HEK293 (cell line): ENCODE data around the gene EME2.

Experiments used
- CTCF ChIP-seq: fragments of 450-650 bp; formaldehyde crosslinking; IDR thresholded peaks from 2 replicates; pipeline ENCODE4 v1.5.1; 2016; ENCODE audit warnings: missing biosample characterization, missing genetic modification characterization
- HOXC10 ChIP-seq: sonication (generic); formaldehyde crosslinking; IDR thresholded peaks from 2 replicates; pipeline ENCODE4 v1.8.1; 2023; ENCODE audit warnings: mild to moderate bottlenecking, missing genetic modification reagents
- INSM2 ChIP-seq: fragments of 450-650 bp; formaldehyde crosslinking; IDR thresholded peaks from 2 replicates; pipeline ENCODE4 v1.5.1; 2016; ENCODE audit warnings: missing biosample characterization, missing genetic modification characterization
- MYNN ChIP-seq: fragments of 450-650 bp; formaldehyde crosslinking; IDR thresholded peaks from 2 replicates; pipeline ENCODE4 v1.5.1; 2016; ENCODE audit warnings: missing biosample characterization, missing genetic modification characterization, borderline replicate concordance
- TRIM28 ChIP-seq: IDR thresholded peaks from 2 replicates; pipeline ENCODE4 v1.6.1; 2011; ENCODE audit warnings: low read length, control low read depth, borderline replicate concordance
- YY2 ChIP-seq: fragments of 450-650 bp; formaldehyde crosslinking; IDR thresholded peaks from 2 replicates; pipeline ENCODE4 v1.5.1; 2016; ENCODE audit warnings: missing biosample characterization, missing genetic modification characterization
- ZFP69B ChIP-seq: fragments of 450-650 bp; formaldehyde crosslinking; IDR thresholded peaks from 2 replicates; pipeline ENCODE4 v1.5.1; 2016; ENCODE audit warnings: missing biosample characterization, missing genetic modification characterization
- ZNF174 ChIP-seq: fragments of 450-650 bp; formaldehyde crosslinking; IDR thresholded peaks from 2 replicates; pipeline ENCODE4 v1.5.0; 2017; ENCODE audit warnings: missing biosample characterization, mild to moderate bottlenecking, missing genetic modification characterization
- ZNF175 ChIP-seq: fragments of 450-650 bp; formaldehyde crosslinking; IDR thresholded peaks from 2 replicates; pipeline ENCODE4 v1.5.1; 2016; ENCODE audit warnings: missing biosample characterization, missing genetic modification characterization
- ZNF248 ChIP-seq: fragments of 450-650 bp; formaldehyde crosslinking; IDR thresholded peaks from 2 replicates; pipeline ENCODE4 v1.5.1; 2017; ENCODE audit warnings: missing biosample characterization, missing genetic modification characterization
- ZNF510 ChIP-seq: fragments of 450-650 bp; formaldehyde crosslinking; IDR thresholded peaks from 2 replicates; pipeline ENCODE4 v1.5.1; 2018; ENCODE audit warnings: mild to moderate bottlenecking, missing genetic modification characterization, missing biosample characterization; ENCODE audit not compliant: insufficient replicate concordance
- ZNF513 ChIP-seq: fragments of 450-650 bp; IDR thresholded peaks from 2 replicates; pipeline ENCODE4 v1.5.1; 2018; ENCODE audit warnings: missing biosample characterization, missing genetic modification characterization
- ZNF639 ChIP-seq: fragments of 450-650 bp; formaldehyde crosslinking; IDR thresholded peaks from 2 replicates; pipeline ENCODE4 v1.5.1; 2016; ENCODE audit warnings: missing biosample characterization, missing genetic modification characterization

GRCh38 chr16:1767116-1767994 lies 5.3 kb upstream of the EME2 start:
- TF ChIP-seq CTCF (tag by site-specific recombination) (no peak), ZNF175 (tag by site-specific recombination) (no peak), ZNF510 (no peak), TRIM28 (no peak), ZNF248 (tag by site-specific recombination) (no peak), HOXC10 (CRISPR knock-in tag) (no peak), ZNF639 (no peak), ZFP69B (tag by site-specific recombination) (no peak), MYNN (tag by site-specific recombination) (no peak), ZNF513 (tag by site-specific recombination) (no peak), YY2 (no peak), INSM2 (tag by site-specific recombination) (no peak), ZNF174 (tag by site-specific recombination) (no peak)
